Effector CD4-positive, alpha-beta T cell (primary cell): ENCODE results near the gene EIF3K.
"Not testable (repeated sequence)": the region's sequence is repeated elsewhere in the genome, so short reads cannot be mapped to it uniquely, and the experiment has no call there.

ENCODE experiments used
- DNase-seq: peaks from one replicate; pipeline ENCODE4 v3.0.0-alpha.2; 2020
- total RNA-seq: gene quantifications from one replicate; lab custom pipeline; 2026; lab: John Stamatoyannopoulos, UW

The EIF3K gene, protein sequence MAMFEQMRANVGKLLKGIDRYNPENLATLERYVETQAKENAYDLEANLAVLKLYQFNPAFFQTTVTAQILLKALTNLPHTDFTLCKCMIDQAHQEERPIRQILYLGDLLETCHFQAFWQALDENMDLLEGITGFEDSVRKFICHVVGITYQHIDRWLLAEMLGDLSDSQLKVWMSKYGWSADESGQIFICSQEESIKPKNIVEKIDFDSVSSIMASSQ
- 111 reads per million, percentile 84 among the genes with 10 or more reads in this experiment for total RNA-seq

DNA sequence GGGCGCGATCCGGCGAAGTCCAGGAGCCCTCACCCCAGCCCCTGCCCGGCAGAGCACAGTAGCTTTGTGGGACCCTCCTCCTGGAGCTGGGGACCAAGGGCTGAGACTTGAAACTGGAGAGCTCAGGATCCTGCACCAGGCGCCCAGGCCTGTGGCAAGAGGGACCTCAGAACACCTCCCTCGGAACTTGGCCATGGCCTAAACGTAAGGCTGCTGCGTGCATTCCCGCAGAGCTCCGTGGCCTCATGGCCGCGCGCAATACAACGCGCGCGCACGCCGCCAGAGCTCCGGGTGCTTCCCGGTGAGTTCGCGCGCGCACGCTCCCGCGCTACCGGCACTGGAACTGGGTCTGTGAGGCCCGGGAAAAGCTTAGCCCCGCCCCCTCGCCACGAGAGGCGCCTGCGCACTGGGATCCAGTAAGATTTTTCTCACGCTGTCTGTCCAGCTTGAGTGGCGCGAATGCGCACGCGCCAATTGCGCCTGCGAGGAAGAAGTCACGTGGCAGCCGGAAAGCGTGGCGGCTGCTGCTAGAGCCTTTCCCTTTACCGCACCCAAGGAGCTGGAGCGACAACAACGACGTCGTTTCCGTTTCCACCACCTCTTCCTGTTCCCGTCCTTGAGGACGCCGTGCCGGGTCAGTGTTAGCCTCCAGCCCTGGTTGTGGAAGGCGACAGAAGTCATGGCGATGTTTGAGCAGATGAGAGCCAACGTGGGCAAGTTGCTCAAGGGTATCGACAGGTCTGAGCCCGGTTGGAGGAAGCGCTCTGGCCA is at the start of gene EIF3K:
TSS of gene EIF3K (plus strand) at position 599 of the 771 bp plus-strand sequence. CDS start at position 680, 81 bp downstream.
- DNase-seq: peak; percentile 96

DNA sequence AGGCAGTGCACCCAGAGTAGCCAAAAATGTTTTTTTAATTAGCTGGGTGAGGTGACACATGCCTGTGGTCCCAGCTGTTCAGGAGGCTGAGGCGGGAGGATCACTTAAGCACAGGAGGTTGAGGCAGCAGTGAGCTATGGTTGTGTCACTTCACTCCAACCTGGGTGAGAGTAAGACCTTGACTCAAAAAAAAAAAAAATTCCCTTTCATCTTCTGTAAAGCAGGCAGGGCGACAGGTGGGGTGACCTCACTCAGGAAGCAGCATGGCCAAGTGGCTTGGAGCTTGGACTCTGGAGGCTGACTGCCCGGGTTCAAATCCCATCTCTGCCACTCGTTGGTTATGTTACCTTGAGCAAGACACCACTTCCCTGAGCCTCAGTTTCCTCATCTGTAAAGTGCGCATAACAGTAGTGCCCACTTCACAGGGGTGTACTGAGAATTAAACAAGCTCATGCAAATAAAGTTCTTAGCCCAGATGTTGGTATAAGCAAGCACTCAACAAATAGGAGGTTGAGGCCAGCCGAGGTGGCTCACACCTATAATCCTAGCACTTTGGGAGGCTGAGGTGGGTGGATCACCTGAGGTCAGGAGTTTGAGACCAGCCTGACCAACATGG is 49.5 kb upstream of the EIF3K start:
- no peak for DNase-seq

DNA sequence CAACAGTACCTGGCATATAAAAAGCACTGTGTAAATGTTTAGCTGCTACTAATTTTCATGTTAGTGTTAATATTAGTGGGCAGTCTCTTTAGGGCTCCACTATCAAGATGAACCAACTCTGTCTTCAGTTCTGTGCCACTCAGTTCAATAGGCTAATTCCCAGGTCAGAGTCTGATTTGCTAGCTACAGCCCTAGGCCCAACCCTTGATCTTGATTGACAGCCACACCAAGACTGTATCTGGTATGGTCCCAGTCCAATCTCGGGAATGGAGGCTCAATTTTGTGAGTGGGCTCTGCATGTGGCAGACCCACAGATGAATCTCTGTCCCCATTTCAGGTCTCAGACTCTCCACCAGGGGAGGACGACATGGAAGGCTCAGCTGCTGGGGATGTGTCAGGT is 47.3 kb upstream of the EIF3K start:
- no peak for DNase-seq

DNA sequence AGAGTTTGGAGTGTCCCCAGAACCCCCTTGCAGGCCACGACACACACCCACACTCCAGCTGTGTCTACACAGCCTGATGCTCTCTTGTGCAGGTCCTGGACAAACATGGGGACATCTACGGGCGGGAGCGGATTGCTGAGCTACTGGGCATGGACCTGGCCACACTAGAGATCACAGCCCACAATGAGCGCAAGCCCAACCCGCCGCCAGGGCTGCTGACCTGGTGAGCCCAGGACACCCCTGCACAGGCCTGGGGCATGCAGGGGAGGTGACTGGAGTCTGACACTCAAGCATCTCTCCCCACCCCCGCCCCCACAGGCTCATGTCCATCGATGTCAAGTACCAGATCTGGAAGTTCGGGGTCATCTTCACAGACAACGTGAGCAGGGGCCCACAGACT is 41.2 kb upstream of the EIF3K start:
- DNase-seq: no peak

DNA sequence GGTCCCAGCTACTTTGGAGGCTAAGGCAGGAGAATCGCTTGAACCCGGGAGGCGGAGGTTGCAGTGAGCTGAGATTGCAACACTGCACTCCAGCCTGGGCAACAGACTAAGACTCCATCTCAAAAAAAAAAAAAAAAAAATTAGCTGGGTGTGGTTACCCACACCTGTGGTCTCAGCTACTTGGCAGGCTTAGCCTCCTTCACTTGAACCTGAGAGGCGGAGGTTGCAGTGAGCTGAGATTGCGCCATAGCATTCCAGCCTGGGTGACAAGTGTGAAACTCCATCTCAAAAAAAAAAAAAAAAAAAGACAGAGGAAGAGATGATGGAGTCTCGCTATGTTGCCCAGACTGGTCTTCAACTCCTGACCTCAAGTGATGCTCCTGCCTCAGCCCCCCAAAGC is 39.7 kb upstream of the EIF3K start:
- not testable (repeated sequence) for DNase-seq

DNA sequence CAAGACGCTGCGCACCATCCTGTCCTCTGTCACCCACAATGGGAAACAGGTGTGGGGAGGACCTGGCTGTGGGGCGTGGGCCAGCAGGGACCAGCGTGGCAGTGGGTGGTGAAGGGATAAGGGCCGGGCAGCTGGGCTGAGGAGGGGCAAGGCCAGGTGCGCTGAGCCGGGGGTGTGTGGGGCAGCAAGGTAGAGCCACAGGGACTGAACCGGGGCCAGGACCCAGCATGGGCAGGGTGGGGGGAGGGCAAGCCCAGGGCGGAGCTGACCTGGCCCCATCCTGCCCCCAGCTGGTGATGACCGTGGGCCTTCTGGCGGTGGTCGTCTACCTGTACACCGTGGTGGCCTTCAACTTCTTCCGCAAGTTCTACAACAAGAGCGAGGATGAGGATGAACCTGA is 38.9 kb upstream of the EIF3K start:
- no peak for DNase-seq

DNA sequence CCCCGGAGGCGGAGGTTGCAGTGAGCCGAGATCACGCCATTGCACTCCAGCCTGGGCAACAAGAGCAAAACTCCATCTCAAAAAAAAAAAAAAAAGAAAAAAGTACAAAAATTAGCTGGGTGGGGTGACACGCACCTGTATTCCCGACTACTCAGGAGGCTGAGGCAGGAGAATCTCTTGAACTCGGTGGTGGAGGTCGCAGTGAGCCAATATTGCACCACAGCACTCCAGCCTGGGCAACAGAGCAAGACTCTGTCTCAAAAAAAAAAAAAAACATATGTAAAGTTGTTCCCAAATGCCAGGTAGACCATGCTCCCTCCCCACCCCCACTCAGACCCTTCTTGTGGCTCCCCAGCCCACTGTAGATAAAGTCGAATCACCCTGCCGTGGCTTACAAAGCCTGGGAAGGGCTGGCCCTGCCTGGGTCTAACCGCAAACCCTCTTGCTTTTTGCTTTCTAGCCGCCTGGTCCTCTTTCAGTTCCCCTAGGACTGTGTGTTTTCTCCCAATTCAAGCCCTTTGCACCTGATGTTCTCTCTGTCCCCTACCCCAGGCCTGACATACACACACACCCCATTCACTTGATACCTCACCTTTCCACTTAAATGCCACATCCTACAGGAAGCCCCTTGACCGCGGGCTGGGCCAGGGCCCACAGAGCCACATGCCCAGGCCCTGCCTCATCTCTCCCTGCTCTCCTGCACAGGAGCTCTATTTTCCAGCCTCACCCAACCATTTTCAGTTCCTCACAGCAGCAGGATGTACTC is 35.6 kb upstream of the EIF3K start:
- DNase-seq: no peak

DNA sequence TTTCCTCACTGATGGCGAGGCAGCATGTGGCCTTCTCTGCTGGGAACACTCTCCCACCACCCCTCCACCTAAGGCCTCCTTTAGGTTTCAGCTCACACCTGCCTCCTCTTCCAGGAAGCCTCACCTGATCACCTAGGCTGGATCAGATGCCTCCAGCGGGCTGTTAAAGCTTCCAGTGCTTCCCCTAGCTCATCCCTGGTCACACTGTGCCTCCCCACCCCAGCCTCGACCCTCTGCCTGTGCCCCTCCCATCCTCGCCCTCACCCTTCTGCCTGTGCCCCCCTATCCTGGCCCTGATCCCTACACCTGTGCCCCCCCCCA is 35.0 kb upstream of the EIF3K start:
- no peak for DNase-seq

DNA sequence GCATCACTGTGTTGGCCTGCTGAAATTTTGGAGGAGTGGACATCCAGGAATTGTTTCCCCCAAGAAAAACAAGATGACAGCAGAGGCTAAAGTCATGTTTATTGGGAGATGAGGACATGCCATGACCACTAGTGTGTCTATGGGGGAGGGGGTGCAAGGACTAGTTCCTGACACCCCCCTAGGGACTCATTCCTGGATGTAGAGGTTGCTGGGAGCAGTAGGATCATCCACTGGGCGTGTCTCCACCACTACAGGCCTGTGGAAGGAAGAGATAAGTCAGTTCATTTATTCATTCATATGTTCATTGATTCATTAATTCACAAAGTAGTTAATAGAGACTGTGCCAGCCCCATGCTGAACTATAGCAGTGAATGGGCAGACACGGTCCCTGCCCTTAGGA is 31.4 kb upstream of the EIF3K start:
- DNase-seq: no peak

DNA sequence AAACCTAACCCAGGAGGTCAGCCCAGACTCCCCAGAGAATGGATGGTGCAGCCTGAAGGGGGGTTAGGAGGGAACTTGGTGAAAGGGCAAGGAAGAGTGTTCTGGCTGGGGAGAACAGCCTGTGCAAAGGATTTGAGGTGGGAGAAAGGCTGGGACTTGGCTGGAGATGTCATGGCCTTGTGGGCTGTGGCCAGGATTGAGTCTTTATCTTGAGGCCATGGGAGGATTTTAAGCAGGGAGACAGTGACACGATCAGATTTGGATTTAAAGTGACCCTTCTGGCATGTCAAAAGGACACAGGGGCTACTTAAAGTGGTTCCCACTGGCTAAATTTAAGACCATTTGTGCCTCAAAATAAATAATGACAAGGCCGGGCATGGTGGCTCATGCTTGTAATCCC is 30.9 kb upstream of the EIF3K start:
- DNase-seq: no peak

DNA sequence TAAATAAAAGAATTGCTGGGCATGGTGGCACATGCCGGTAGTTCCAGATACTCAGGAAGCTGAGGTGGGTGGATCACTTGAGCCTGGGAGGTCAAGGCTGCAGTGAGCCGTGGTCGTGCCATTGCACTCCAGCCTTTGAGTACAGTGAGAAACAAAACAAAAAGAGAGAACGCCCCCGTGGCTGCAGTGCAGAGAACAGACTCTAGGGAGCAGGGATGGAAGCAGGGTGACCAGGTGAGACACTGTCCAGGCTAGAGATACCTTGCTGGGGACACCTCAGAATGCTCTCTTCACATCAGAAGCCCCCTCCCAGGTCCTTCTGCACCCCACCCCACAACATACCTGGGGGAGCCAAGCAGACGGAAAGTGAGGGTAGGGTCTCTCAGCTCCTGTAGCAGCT is 26.0 kb upstream of the EIF3K start:
- no peak for DNase-seq

DNA sequence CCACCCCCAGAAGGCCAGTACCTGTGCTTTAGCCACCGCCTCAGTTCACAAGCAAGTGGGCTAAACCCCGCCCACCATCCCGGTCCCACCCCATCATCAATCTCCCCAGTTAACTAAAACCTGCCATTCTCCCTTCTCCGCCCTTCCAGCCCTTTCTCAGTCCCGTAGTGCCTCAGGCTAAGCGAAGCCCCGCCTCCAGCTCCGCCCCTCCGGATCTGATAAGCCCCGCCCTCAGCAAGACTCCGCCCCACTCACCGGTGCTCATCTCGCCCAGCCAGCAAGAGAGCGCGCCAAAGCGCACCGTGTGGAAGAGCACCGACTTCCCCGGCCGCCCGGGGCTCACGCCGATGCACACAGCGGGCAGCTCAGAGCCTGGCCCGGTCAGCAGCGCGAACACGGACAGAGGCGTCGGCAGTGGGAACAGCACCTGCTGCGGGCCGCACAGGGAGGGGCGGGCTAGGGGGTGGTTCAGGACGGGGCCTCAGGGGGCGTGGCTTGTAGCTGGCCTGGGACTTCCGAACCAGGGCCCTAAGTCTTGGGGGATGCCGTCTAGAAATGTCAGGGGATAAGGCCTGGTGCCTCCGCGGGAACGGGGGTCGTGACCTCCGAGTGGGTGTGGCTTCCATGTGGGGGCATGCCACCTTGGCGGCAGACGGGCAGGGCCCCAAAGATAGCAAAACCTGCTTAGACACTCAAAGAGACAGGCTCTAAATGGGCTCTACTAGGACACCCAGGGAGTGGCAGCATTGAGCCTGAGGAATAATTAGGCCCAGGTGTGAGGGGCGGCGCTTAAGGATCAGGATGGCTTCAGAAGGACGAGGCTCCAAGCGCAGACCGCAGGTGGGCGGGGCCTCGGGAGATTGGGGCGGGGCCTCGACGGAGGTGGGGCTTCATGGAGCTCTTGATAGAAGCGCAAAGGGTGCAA is 22.7 kb upstream of the EIF3K start:
- DNase-seq: no peak

DNA sequence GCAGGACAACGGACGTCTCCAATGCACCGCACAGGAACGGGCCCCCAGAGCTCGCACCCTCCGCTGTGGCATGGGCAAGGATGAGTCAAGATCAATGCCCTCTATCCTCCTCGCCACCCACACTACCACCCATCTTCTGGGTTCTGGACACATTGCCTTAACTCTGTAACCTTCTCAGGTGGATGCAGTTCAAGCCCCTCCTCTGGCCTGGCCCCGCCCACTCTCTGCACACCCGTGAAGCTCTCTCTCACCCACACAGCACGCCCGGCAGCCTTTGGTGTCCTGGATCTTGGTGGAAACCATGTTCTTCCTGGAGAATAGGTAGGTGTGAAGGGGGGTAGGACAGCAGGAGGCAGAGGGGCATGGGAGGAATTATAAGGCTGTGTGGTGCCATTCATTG is 21.9 kb upstream of the EIF3K start:
- no peak for DNase-seq

DNA sequence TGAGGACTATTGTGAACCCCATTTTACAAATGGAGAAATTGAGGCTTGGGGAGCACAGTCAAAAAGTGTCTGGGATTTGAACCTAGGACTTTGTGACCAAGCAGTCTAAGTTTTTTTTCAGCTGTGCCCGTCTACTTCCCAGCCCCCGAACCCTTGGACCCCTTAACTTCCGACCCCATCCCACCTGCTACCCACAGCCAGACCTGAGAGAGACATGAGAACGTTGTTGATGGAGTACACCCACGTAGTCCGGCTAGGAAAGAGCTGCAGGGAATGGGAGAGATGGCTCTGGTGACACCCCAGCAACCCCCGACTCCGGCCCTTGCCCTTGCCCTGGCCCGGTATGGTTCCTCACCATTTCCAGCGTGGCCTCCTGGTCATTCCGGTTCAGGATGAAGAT is 19.3 kb upstream of the EIF3K start:
- no peak for DNase-seq

DNA sequence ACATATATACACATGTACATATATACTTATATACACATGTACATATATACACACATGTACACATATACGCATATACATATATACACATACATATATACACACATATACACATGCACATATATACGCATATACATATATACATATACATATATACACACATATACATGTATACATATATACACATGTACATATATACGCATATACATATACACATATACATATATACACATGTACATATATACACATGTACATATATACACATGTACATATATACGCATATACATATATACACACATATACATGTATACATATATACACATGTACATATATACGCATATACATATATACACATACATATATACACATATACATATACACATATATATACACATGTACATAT is 16.1 kb upstream of the EIF3K start:
- not testable (repeated sequence) for DNase-seq

DNA sequence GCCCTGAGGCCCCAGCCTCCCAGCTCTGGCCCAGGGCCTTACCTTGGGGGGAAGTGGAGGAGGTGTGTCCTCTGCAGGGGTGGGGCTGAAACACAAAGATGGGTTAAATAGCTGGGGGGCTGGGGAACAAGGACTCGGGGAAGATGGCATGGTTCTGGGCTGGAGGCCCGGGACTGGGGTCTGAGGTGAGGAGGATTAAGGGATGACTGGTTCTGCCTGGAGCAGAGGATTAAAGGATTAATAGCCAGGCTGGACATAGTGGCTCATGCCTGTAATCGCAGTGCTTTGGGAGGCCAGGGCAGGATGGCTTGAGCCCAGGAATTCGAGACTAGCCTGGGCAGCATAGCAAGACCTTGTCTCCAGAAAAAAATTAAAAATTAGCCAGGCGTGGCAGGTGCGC is 12.9 kb upstream of the EIF3K start:
- no peak for DNase-seq

DNA sequence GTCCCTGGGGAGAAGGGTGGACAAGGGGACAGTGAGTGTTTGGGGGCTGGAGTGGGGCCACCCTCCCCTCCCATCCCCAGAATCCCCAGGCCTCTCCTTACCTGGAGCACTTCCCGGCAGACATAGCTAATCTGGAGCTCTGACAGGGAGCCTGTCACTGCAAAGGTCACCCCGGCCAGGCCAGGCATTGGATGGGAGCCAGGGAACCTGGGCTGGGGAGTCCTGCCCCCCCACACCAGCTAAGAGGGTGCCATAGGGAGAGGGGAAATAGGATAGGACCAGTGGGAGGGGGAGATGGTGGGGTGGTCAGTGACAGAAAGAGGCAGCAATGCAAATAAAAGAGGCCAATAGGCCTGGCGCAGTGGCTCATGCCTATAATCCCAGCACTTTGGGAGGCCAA is 4.7 kb upstream of the EIF3K start:
- no peak for DNase-seq

DNA sequence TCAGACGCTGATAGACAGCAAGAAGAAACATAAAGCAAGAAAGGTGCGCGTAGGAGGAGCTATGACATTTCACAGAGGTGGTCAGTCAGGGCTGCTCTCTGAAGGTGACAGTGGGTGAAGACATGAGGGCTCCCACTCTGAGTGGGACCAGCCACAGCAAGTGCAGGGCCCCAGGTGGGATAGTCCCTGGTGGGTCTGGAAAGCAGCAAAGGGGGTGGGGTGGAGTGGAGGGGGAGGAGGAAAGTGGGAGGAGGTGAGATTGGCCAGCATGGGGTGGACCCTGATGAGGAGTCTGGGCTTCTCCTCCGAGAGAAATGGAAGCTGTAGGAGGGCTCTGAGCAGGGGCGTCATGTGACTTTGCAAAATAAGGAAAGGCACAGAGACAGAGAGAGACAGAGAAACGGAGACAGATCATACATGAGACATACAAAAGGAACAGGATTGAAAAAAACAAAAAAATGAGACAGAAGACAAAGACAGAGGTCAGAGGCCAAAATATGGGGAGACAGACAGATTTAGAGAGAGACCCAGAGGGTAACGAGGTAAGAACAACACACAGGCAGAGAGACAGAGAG is 3.9 kb upstream of the EIF3K start:
- DNase-seq: no peak

DNA sequence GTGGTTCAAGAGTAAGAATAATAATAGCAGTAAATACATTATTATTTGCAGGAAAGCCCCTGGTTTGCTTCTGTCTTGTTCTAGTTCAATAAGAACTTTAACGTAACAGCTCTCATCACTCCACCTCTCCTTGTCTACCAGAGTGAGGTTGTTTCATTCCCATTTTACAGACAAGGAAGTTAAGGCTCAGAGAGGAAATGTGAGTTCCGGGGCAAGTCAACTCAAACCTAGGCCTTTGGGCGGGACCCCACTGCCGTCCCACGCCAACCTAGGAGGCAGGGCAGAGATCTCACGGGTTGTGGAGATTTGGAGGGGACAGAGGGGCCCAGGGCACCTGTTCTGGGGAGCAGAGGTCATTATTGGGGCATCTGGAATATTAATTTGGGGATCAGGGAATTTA is 2.7 kb upstream of the EIF3K start:
- no peak for DNase-seq

DNA sequence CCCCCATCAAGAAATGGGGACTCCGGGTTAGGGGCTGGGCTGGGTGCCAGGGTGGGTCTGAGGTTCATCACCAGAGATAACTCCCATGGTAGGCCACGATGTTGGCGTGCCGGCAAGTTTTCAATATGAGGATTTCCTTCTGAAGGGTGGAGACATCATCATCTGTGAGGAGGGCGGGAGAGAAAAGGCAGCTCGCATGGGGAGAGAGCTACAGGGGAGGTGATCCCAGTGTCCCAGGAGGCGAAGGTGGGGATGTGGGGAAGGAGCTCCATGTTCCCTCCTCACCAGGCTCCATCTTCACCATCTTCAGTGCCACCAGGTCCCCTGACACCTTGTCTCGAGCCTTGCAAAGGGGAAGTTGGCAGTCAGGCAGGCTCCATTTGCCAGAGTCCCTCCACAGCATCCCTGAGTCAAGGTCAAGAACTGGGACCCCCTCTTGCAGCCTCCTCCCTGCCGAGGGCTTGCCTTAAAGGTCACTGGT is 1.7 kb upstream of the EIF3K start:
- DNase-seq: no peak

DNA sequence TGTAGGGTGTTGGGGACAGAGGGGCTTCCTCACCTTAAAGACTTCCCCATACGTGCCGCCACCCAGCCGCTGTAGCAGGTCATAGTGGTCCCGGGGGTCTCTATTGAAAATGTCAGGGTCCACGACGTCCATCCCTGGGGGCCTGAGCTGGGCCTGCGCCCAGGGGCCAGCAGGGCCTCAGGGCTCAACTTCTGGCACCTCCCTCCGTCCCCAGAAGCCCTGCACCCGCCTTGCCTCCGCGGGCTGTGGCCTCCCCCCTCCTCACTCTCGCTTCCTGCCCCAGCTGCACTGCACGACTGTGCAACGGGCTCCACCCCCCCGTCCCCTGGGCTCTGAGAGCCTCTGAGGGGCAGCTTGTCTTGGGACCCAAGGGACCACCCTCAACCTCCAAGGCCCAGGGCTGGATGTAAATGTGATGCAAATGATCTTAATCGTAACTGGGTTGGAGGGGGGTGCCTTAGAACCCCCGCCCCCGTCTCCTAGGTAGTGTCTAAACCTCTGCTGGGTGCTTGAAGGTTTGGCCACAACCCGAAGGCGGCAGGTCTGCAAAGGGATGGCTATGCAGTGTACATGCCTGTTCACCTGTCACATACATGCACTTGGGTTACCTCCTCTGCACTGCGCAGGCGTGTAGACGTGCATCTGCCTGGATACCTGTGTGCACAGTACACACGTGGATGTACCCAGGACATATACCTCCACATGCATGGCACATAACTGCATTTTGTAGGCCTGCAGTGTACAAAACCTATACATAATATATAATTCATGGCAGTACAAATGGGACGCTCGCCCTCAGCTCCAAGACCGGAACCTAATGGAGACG is 1.0 kb upstream of the EIF3K start, which contains the start of gene MAP4K1:
TSS of gene MAP4K1 (minus strand) at position 190 of the 826 bp plus-strand sequence. CDS start at position 132, 58 bp downstream.
- peak; percentile 54 for DNase-seq
